ENCODE measurements around the gene CACNG5. TPM values are rescaled to one million over a fixed set of nuclear protein-coding genes. Genes with fewer than 3 reads are reported as not detected.

The CACNG5 gene
- total and polyA plus RNA-seq, 2 experiments from 2014 or later: 1.8 to 3.3 TPM

DNA sequence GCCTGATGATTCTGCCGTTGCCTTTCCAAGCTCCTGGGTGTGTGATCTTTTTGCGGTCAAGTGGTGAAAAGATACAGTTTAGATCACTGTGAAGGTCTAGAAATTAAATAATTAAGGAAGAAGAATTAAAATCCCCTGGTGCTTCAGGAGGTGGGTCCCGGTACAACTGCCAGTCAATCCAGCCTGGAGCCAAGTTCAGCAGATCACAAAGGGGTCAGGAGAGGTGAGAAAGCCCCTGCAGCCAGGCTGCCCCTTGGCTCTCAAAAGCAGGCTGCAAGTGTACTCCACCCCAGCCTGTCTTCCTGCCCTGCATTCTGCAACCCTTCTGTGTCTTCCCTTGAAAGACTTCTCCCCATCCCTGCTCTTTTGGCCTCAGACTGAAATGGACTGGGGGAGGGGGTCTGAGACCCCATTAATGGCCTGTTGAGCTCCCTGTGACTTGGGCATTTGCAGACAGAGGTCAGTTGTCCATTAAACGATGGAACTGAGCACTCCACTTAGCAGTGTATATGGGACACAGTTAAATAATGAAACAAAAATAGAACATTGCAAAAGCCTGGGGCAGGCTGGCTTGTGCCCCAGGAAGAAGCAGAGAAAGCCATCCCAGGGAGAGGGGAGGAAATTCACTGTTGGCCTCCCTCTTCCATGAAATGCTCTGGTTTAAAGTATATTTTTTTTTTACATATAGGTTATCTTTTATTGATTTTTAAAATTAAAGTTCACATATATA is 15.1 kb downstream of the CACNG5 start:
- TF ChIP-seq STAT1 (IDR thresholded peaks at IDR 0.05; ENCODE audit: unreplicated experiment) (no peak), ZNF114 (CRISPR knock-in tag; IDR thresholded peaks at IDR 0.05) (no peak), EZH2 (IDR thresholded peaks at IDR 0.05; ENCODE audit: low read depth, unreplicated experiment) (no peak), ZNF331 (CRISPR knock-in tag; IDR thresholded peaks at IDR 0.05; ENCODE audit: low read depth) (no peak), JUNB (IDR thresholded peaks at IDR 0.05; ENCODE audit: unreplicated experiment) (no peak), CREB1 (CRISPR knock-in tag; IDR thresholded peaks at IDR 0.05; ENCODE audit: low read depth) (no peak), POLR2AphosphoS5 (IDR thresholded peaks at IDR 0.05; ENCODE audit: low read depth) (no peak), EZH2phosphoT487 (IDR thresholded peaks at IDR 0.05; ENCODE audit: unreplicated experiment) (no peak)
- TF ChIP-seq, protein P1, sequence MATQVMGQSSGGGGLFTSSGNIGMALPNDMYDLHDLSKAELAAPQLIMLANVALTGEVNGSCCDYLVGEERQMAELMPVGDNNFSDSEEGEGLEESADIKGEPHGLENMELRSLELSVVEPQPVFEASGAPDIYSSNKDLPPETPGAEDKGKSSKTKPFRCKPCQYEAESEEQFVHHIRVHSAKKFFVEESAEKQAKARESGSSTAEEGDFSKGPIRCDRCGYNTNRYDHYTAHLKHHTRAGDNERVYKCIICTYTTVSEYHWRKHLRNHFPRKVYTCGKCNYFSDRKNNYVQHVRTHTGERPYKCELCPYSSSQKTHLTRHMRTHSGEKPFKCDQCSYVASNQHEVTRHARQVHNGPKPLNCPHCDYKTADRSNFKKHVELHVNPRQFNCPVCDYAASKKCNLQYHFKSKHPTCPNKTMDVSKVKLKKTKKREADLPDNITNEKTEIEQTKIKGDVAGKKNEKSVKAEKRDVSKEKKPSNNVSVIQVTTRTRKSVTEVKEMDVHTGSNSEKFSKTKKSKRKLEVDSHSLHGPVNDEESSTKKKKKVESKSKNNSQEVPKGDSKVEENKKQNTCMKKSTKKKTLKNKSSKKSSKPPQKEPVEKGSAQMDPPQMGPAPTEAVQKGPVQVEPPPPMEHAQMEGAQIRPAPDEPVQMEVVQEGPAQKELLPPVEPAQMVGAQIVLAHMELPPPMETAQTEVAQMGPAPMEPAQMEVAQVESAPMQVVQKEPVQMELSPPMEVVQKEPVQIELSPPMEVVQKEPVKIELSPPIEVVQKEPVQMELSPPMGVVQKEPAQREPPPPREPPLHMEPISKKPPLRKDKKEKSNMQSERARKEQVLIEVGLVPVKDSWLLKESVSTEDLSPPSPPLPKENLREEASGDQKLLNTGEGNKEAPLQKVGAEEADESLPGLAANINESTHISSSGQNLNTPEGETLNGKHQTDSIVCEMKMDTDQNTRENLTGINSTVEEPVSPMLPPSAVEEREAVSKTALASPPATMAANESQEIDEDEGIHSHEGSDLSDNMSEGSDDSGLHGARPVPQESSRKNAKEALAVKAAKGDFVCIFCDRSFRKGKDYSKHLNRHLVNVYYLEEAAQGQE (IDR thresholded peaks at IDR 0.05; ENCODE audit: unreplicated experiment): no peak
- TF ChIP-seq, protein P2, sequence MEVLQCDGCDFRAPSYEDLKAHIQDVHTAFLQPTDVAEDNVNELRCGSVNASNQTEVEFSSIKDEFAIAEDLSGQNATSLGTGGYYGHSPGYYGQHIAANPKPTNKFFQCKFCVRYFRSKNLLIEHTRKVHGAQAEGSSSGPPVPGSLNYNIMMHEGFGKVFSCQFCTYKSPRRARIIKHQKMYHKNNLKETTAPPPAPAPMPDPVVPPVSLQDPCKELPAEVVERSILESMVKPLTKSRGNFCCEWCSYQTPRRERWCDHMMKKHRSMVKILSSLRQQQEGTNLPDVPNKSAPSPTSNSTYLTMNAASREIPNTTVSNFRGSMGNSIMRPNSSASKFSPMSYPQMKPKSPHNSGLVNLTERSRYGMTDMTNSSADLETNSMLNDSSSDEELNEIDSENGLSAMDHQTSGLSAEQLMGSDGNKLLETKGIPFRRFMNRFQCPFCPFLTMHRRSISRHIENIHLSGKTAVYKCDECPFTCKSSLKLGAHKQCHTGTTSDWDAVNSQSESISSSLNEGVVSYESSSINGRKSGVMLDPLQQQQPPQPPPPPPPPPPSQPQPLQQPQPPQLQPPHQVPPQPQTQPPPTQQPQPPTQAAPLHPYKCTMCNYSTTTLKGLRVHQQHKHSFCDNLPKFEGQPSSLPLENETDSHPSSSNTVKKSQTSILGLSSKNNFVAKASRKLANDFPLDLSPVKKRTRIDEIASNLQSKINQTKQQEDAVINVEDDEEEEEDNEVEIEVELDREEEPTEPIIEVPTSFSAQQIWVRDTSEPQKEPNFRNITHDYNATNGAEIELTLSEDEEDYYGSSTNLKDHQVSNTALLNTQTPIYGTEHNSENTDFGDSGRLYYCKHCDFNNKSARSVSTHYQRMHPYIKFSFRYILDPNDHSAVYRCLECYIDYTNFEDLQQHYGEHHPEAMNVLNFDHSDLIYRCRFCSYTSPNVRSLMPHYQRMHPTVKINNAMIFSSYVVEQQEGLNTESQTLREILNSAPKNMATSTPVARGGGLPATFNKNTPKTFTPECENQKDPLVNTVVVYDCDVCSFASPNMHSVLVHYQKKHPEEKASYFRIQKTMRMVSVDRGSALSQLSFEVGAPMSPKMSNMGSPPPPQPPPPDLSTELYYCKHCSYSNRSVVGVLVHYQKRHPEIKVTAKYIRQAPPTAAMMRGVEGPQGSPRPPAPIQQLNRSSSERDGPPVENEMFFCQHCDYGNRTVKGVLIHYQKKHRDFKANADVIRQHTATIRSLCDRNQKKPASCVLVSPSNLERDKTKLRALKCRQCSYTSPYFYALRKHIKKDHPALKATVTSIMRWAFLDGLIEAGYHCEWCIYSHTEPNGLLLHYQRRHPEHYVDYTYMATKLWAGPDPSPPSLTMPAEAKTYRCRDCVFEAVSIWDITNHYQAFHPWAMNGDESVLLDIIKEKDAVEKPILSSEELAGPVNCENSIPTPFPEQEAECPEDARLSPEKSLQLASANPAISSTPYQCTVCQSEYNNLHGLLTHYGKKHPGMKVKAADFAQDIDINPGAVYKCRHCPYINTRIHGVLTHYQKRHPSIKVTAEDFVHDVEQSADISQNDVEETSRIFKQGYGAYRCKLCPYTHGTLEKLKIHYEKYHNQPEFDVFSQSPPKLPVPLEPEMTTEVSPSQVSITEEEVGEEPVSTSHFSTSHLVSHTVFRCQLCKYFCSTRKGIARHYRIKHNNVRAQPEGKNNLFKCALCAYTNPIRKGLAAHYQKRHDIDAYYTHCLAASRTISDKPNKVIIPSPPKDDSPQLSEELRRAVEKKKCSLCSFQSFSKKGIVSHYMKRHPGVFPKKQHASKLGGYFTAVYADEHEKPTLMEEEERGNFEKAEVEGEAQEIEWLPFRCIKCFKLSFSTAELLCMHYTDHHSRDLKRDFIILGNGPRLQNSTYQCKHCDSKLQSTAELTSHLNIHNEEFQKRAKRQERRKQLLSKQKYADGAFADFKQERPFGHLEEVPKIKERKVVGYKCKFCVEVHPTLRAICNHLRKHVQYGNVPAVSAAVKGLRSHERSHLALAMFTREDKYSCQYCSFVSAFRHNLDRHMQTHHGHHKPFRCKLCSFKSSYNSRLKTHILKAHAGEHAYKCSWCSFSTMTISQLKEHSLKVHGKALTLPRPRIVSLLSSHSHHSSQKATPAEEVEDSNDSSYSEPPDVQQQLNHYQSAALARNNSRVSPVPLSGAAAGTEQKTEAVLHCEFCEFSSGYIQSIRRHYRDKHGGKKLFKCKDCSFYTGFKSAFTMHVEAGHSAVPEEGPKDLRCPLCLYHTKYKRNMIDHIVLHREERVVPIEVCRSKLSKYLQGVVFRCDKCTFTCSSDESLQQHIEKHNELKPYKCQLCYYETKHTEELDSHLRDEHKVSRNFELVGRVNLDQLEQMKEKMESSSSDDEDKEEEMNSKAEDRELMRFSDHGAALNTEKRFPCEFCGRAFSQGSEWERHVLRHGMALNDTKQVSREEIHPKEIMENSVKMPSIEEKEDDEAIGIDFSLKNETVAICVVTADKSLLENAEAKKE (CRISPR knock-in tag; IDR thresholded peaks at IDR 0.05): no peak
- TF ChIP-seq, protein P3, sequence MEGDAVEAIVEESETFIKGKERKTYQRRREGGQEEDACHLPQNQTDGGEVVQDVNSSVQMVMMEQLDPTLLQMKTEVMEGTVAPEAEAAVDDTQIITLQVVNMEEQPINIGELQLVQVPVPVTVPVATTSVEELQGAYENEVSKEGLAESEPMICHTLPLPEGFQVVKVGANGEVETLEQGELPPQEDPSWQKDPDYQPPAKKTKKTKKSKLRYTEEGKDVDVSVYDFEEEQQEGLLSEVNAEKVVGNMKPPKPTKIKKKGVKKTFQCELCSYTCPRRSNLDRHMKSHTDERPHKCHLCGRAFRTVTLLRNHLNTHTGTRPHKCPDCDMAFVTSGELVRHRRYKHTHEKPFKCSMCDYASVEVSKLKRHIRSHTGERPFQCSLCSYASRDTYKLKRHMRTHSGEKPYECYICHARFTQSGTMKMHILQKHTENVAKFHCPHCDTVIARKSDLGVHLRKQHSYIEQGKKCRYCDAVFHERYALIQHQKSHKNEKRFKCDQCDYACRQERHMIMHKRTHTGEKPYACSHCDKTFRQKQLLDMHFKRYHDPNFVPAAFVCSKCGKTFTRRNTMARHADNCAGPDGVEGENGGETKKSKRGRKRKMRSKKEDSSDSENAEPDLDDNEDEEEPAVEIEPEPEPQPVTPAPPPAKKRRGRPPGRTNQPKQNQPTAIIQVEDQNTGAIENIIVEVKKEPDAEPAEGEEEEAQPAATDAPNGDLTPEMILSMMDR (conservative IDR thresholded peaks at IDR 0.05; ENCODE audit: low read depth in 2 of 2): no peak
- TF ChIP-seq, protein P4, sequence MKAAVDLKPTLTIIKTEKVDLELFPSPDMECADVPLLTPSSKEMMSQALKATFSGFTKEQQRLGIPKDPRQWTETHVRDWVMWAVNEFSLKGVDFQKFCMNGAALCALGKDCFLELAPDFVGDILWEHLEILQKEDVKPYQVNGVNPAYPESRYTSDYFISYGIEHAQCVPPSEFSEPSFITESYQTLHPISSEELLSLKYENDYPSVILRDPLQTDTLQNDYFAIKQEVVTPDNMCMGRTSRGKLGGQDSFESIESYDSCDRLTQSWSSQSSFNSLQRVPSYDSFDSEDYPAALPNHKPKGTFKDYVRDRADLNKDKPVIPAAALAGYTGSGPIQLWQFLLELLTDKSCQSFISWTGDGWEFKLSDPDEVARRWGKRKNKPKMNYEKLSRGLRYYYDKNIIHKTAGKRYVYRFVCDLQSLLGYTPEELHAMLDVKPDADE (IDR thresholded peaks at IDR 0.05): no peak
- Histone ChIP-seq H3K79me2 (replicated peaks; ENCODE audit: insufficient read depth) (no peaks in the 10 kb centered on the region), H4K20me1 (replicated peaks; ENCODE audit: insufficient read depth) (no peaks in the 10 kb centered on the region), H3F3A (replicated peaks; ENCODE audit: low read depth) (no peaks in the 10 kb centered on the region), H3K4me3 (no peak overlapping the region), H2AFZ (no peak overlapping the region), H3K27ac (ENCODE audit: low read depth) (no peak overlapping the region), H3K4me1 (ENCODE audit: insufficient read depth) (no peaks in the 10 kb centered on the region), H3K27me3 (ENCODE audit: insufficient read depth) (no peaks in the 10 kb centered on the region), H3K36me3 (ENCODE audit: insufficient read depth) (no peaks in the 10 kb centered on the region), H3K9me2 (ENCODE audit: insufficient read depth) (no peaks in the 10 kb centered on the region), H3K4me2 (no peak overlapping the region)
- Mint-ChIP-seq H3K4me1 (no peaks in the 10 kb centered on the region; the same call in 2 of the 3 replicates), H3K27me3 (ENCODE audit: insufficient read depth, low read depth, poor library complexity) (peaks cover 5% of the 10 kb centered on the region), H3K36me3 (ENCODE audit: low read depth) (peaks cover 23% of the 10 kb centered on the region), H3K9me3 (peaks cover 37% of the 10 kb centered on the region), H3K4me3 (no peak overlapping the region), H3K27ac (no peak overlapping the region)
- no peak for ATAC-seq
- DNase-seq (ENCODE audit: low spot score): no peak

Data from GM23338 (cell line).